T follicular helper cell (primary cell): ENCODE measurements around the gene ICA1L.

Experiments
- DNase-seq: peaks from one replicate; pipeline ENCODE4 v3.0.0-alpha.2; 2020; ENCODE audit warnings: low read depth

ICA1L gene

GRCh38 chr2:202736826-202737225, 134.7 kb downstream of the ICA1L start:
- DNase-seq: no peak

- no peak for DNase-seq
These were observed 145.5 kb downstream of the ICA1L start for GRCh38 chr2:202726070-202726469.

GRCh38 chr2:202723746-202724145, 147.8 kb downstream of the ICA1L start:
- DNase-seq: no peak
